GM21423 (cell line): ENCODE results near the gene SPATA1.
"Not testable (repeated sequence)": the region's sequence is repeated elsewhere in the genome, so short reads cannot be mapped to it uniquely, and the experiment has no call there.

Experiments used
- ATAC-seq: cut with Tn5 transposase; IDR thresholded peaks from one replicate; pipeline ENCODE4 v1.9.1; 2021; ENCODE audit warnings: mild to moderate bottlenecking, moderate library complexity; ENCODE audit not compliant: unreplicated experiment

The SPATA1 gene

GRCh38 chr1:84507887-84508286 is 1.7 kb downstream of the SPATA1 start:
- ATAC-seq, result not testable (repeated sequence)

GRCh38 chr1:84508510-84508909 is 2.3 kb downstream of the SPATA1 start:
- ATAC-seq, result no peak

GRCh38 chr1:84509029-84509428 is 2.8 kb downstream of the SPATA1 start:
- no peak for ATAC-seq

GRCh38 chr1:84510165-84510564 is 4.0 kb downstream of the SPATA1 start:
- no peak for ATAC-seq

GRCh38 chr1:84510668-84511067 is 4.5 kb downstream of the SPATA1 start:
- ATAC-seq, result no peak

GRCh38 chr1:84524590-84524989 is 18.4 kb downstream of the SPATA1 start:
- no peak for ATAC-seq

- no peak for ATAC-seq
Observed at GRCh38 chr1:84525779-84526178, 19.6 kb downstream of the SPATA1 start.

GRCh38 chr1:84538599-84538998 is 32.4 kb downstream of the SPATA1 start:
- peak; percentile 69 for ATAC-seq

- ATAC-seq, result no peak
Observed at GRCh38 chr1:84539972-84540371, 33.8 kb downstream of the SPATA1 start.

GRCh38 chr1:84540759-84541158 is 34.6 kb downstream of the SPATA1 start:
- no peak for ATAC-seq

GRCh38 chr1:84541679-84542078 is 35.5 kb downstream of the SPATA1 start:
- ATAC-seq, result no peak

GRCh38 chr1:84550826-84551225 is 44.6 kb downstream of the SPATA1 start:
- no peak for ATAC-seq

GRCh38 chr1:84569216-84569615 is 63.0 kb downstream of the SPATA1 start:
- no peak for ATAC-seq

- no peak for ATAC-seq
Observed at GRCh38 chr1:84570436-84571149, 64.4 kb downstream of the SPATA1 start.

- ATAC-seq, result no peak
Observed at GRCh38 chr1:84571150-84571535, 65.0 kb downstream of the SPATA1 start.

- no peak for ATAC-seq
Observed at GRCh38 chr1:84573481-84573966, 67.3 kb downstream of the SPATA1 start.

- ATAC-seq, result peak; percentile 84
Observed at GRCh38 chr1:84573967-84574842, 68.0 kb downstream of the SPATA1 start, which contains the start of gene CTBS. TSS of gene CTBS (minus strand) at chr1:84574440. CDS start at chr1:84574415, 25 bp downstream.

GRCh38 chr1:84574936-84575335 is 68.8 kb downstream of the SPATA1 start:
- ATAC-seq, result no peak

GRCh38 chr1:84581648-84582047 is 75.5 kb downstream of the SPATA1 start:
- ATAC-seq, result no peak

- no peak for ATAC-seq
Observed at GRCh38 chr1:84582802-84583587, 76.8 kb downstream of the SPATA1 start.

- ATAC-seq, result no peak
Observed at GRCh38 chr1:84583648-84584047, 77.5 kb downstream of the SPATA1 start.
